WERI-Rb-1 (cell line): ENCODE results near the gene DNM3.

ENCODE experiments used
- DNase-seq: peaks from one replicate; pipeline ENCODE4 v3.0.0-alpha.2; 2020
- H3K27ac ChIP-seq: fragments of 250-450 bp; sonication (Bioruptor Pico); 2 replicates; pipeline ENCODE4 v1.5.1; 2020; ENCODE audit warnings: mild to moderate bottlenecking, moderate library complexity
- H3K27me3 ChIP-seq: fragments of 250-450 bp; sonication (Bioruptor Pico); 2 replicates; pipeline ENCODE4 v1.5.1; 2021; ENCODE audit warnings: mild to moderate bottlenecking, low read depth, moderate library complexity; ENCODE audit not compliant: insufficient read depth, severe bottlenecking
- H3K36me3 ChIP-seq: fragments of 250-450 bp; sonication (Bioruptor Pico); 2 replicates; pipeline ENCODE4 v1.5.1; 2020; ENCODE audit warnings: mild to moderate bottlenecking, moderate library complexity
- H3K4me3 ChIP-seq: 2 replicates; pipeline ENCODE4 v1.5.1; 2011; ENCODE audit warnings: low read depth, mild to moderate bottlenecking, control low read depth, low read length
- H3K9me3 ChIP-seq: fragments of 250-450 bp; sonication (Bioruptor Pico); 2 replicates; pipeline ENCODE4 v1.5.1; 2021; ENCODE audit warnings: mild to moderate bottlenecking, moderate library complexity; ENCODE audit not compliant: severe bottlenecking
- CTCF ChIP-seq: IDR thresholded peaks from 2 replicates; pipeline ENCODE4 v1.5.1; 2011; ENCODE audit warnings: low read depth, mild to moderate bottlenecking, control low read depth, inconsistent platforms, low read length

DNM3 gene

GRCh38 chr1:171809834-171810233 is 31.5 kb upstream of the DNM3 start:
- no peak for TF ChIP-seq CTCF
- no peaks in the 10 kb centered on the region for H3K36me3 ChIP-seq
- DNase-seq = no peak
- H3K27ac ChIP-seq = no peak overlapping the region
- no peaks in the 10 kb centered on the region for H3K27me3 ChIP-seq
- H3K4me3 ChIP-seq = no peak overlapping the region
- H3K9me3 ChIP-seq = no peaks in the 10 kb centered on the region

GRCh38 chr1:171811672-171812071 is 29.6 kb upstream of the DNM3 start:
- no peak for DNase-seq
- H3K36me3 ChIP-seq = no peaks in the 10 kb centered on the region
- no peak overlapping the region for H3K4me3 ChIP-seq
- H3K27me3 ChIP-seq = no peaks in the 10 kb centered on the region
- TF ChIP-seq CTCF = no peak
- H3K27ac ChIP-seq = no peak overlapping the region
- no peaks in the 10 kb centered on the region for H3K9me3 ChIP-seq

- Histone ChIP-seq H3K27me3 (no peaks in the 10 kb centered on the region), H3K27ac (no peak overlapping the region), H3K9me3 (no peaks in the 10 kb centered on the region), H3K36me3 (no peaks in the 10 kb centered on the region), H3K4me3 (no peak overlapping the region)
- no peak for DNase-seq
- no peak for TF ChIP-seq CTCF
These were observed 26.6 kb upstream of the DNM3 start for GRCh38 chr1:171814692-171815091.

GRCh38 chr1:171816300-171816901 is 24.9 kb upstream of the DNM3 start:
- TF ChIP-seq CTCF = no peak
- Histone ChIP-seq H3K27ac (no peak overlapping the region), H3K27me3 (no peaks in the 10 kb centered on the region), H3K36me3 (no peaks in the 10 kb centered on the region), H3K4me3 (no peak overlapping the region), H3K9me3 (no peaks in the 10 kb centered on the region)
- DNase-seq = no peak

- no peak for DNase-seq
- H3K9me3 ChIP-seq = no peaks in the 10 kb centered on the region
- no peak overlapping the region for H3K4me3 ChIP-seq
- H3K36me3 ChIP-seq = no peaks in the 10 kb centered on the region
- no peaks in the 10 kb centered on the region for H3K27me3 ChIP-seq
- TF ChIP-seq CTCF = no peak
- no peak overlapping the region for H3K27ac ChIP-seq
These were observed 23.6 kb upstream of the DNM3 start for GRCh38 chr1:171817511-171818265.
